ENCODE measurements around the gene A3GALT2.

- TF ChIP-seq CTCF (IDR thresholded peaks at IDR 0.05; ENCODE audit: low read depth, low read length, poor library complexity, severe bottlenecking) (no peak), EZH2phosphoT487 (IDR thresholded peaks at IDR 0.05; ENCODE audit: borderline replicate concordance, low read length) (no peak)
Observed at GRCh38 chr1:33268927-33269610, 51.8 kb downstream of the A3GALT2 start.
